ENCODE measurements around the gene FASLG.

DNA sequence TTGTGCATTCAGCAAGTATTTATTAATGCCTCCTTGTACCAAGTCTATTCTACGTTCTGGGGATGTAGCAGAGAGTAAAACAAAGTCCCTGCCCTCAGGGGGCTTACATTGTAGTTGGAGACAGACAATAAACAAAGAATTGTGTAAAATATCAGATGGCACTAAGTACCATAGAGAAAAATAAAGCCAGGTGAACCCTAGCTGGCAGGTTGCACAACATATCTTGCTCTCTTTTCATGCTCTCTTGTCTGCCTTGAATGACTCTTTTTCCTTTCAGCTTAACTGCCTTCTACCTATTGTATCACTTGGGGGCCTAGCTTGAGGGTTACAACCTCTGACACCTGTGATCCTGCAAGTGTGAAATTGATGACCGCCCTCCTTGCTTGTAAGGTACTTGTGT is 20.7 kb upstream of the FASLG start:
- TF ChIP-seq POLR2AphosphoS5 (IDR thresholded peaks at IDR 0.05) = no peak
- TF ChIP-seq, protein P1, sequence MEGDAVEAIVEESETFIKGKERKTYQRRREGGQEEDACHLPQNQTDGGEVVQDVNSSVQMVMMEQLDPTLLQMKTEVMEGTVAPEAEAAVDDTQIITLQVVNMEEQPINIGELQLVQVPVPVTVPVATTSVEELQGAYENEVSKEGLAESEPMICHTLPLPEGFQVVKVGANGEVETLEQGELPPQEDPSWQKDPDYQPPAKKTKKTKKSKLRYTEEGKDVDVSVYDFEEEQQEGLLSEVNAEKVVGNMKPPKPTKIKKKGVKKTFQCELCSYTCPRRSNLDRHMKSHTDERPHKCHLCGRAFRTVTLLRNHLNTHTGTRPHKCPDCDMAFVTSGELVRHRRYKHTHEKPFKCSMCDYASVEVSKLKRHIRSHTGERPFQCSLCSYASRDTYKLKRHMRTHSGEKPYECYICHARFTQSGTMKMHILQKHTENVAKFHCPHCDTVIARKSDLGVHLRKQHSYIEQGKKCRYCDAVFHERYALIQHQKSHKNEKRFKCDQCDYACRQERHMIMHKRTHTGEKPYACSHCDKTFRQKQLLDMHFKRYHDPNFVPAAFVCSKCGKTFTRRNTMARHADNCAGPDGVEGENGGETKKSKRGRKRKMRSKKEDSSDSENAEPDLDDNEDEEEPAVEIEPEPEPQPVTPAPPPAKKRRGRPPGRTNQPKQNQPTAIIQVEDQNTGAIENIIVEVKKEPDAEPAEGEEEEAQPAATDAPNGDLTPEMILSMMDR (IDR thresholded peaks at IDR 0.05 in 8 of 11, conservative IDR thresholded peaks at IDR 0.05 in 3 of 11) = no peak
